Breast epithelium (tissue), 4 donors: Measurements from ENCODE around the gene FAM174B. TPM values are rescaled to one million over a fixed set of nuclear protein-coding genes. Genes with fewer than 3 reads are reported as not detected.

Experiments
- DNase-seq, 2 donors: peaks; one replicate each; pipeline ENCODE4 v3.0.0-alpha.2; 2019; ENCODE audit warnings: low spot score in 2 of 2
- H3K27ac ChIP-seq, 2 donors: fragments of 200-600 bp; sonication (generic) in 1 of 2; one replicate each; pipeline ENCODE4 v1.5.1; 2016 to 2019; ENCODE audit warnings: mild to moderate bottlenecking in 1 of 2
- H3K27me3 ChIP-seq, 2 donors: fragments of 200-600 bp; sonication (generic) in 1 of 2; one replicate each; pipeline versions ENCODE4 v1.5.1 to v1.6.0; 2017 to 2019; ENCODE audit warnings: control low read depth in 1 of 2, mild to moderate bottlenecking in 1 of 2
- H3K36me3 ChIP-seq: fragments of 200-600 bp; one replicate; pipeline ENCODE4 v1.5.1; 2019
- H3K4me1 ChIP-seq, 2 donors: fragments of 200-600 bp; sonication (generic); one replicate each; pipeline ENCODE4 v1.5.1; 2016 to 2019; ENCODE audit warnings: control low read depth in 1 of 2
- H3K4me3 ChIP-seq, 3 donors: fragments of 200-600 bp; sonication (generic); 1 replicate in 2 of 3; 2 replicates in 1 of 3; pipeline ENCODE4 v1.5.1; 2016 to 2019; ENCODE audit warnings: mild to moderate bottlenecking in 3 of 3, moderate library complexity in 2 of 3
- H3K9me3 ChIP-seq, 2 donors: fragments of 200-600 bp; sonication (generic) in 1 of 2; one replicate each; pipeline ENCODE4 v1.5.1; 2016 to 2019; ENCODE audit warnings: control low read depth in 1 of 2
- POLR2A ChIP-seq: fragments of 450-650 bp; IDR thresholded peaks from one replicate; pipeline ENCODE4 v1.6.1; 2016; ENCODE audit warnings: antibody characterized with exemption, mild to moderate bottlenecking, moderate library complexity
- POLR2AphosphoS5 ChIP-seq, 3 donors: sonication (generic); formaldehyde crosslinking; IDR thresholded peaks; one replicate each; pipeline ENCODE4 v1.6.1; 2017; ENCODE audit warnings: antibody characterized with exemption in 3 of 3
- intact Hi-C: fragments of 100-400 bp; cut with DNase I; formaldehyde crosslinking; loops from one replicate; pipeline ENCODE4 v1.15.1; 2023; ENCODE audit warnings: low total_unique reads
- total RNA-seq, 3 donors: library from RNA; depleted of rRNA; stranded (reverse); fragments of >200 nt; gene quantifications; one replicate each; pipeline ENCODE4 v1.1.0, GENCODE V29; 2016
- TF ChIP-seq, protein P1 (sequence below), 3 donors: fragments of 450-650 bp; IDR thresholded peaks; one replicate each; pipeline ENCODE4 v1.5.1; 2016 to 2017; ENCODE audit warnings: antibody characterized with exemption in 3 of 3, mild to moderate bottlenecking in 3 of 3, moderate library complexity in 3 of 3

Gene FAM174B
- total RNA-seq, 3 donors from 2014 or later: 4.3 to 34.7 (median 20.6) TPM

DNA sequence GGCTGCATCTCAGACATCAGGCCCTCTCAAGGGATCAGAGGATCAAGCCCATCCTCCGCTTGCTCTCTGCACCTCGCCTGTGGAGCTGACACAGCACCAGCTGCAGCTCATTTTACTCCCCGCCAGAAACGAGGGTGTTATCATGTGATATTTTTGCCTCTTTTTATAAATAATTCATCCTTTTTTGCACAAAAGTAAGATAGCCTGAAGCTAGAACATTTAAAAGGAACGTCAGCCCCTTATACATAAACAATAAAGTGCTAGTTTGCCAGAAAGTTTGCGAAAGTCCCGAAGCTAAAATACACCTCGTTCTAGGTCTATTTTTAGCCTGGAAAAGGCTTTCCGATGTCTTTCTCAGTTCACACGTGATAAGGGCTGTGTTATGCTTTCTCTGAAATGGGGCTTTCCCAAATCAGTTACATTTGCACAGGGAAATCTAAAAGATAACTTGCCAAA is 9.6 kb upstream of the FAM174B start:
- DNase-seq: no peak
- no peaks in the 10 kb centered on the region for H3K9me3 ChIP-seq
- TF ChIP-seq POLR2AphosphoS5 (IDR thresholded peaks at IDR 0.05): peak in 2 of 3 donors; percentile 67 to 74
- TF ChIP-seq, protein P1, sequence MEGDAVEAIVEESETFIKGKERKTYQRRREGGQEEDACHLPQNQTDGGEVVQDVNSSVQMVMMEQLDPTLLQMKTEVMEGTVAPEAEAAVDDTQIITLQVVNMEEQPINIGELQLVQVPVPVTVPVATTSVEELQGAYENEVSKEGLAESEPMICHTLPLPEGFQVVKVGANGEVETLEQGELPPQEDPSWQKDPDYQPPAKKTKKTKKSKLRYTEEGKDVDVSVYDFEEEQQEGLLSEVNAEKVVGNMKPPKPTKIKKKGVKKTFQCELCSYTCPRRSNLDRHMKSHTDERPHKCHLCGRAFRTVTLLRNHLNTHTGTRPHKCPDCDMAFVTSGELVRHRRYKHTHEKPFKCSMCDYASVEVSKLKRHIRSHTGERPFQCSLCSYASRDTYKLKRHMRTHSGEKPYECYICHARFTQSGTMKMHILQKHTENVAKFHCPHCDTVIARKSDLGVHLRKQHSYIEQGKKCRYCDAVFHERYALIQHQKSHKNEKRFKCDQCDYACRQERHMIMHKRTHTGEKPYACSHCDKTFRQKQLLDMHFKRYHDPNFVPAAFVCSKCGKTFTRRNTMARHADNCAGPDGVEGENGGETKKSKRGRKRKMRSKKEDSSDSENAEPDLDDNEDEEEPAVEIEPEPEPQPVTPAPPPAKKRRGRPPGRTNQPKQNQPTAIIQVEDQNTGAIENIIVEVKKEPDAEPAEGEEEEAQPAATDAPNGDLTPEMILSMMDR (IDR thresholded peaks at IDR 0.05): no peak
- intact Hi-C loops: loop anchor here (10.0 kb wide), 1 partner anchor 50 kb away; no protein-coding TSS in a partner anchor
- peak overlapping the region in 1 of 3 donors; percentile 12 for H3K4me3 ChIP-seq
- H3K27me3 ChIP-seq: no peaks in the 10 kb centered on the region
- H3K4me1 ChIP-seq: peaks cover 0 to 9% of the 10 kb centered on the region in 2 donors
- peak overlapping the region; percentile 40 to 66 for H3K27ac ChIP-seq
- H3K36me3 ChIP-seq: no peaks in the 10 kb centered on the region

DNA sequence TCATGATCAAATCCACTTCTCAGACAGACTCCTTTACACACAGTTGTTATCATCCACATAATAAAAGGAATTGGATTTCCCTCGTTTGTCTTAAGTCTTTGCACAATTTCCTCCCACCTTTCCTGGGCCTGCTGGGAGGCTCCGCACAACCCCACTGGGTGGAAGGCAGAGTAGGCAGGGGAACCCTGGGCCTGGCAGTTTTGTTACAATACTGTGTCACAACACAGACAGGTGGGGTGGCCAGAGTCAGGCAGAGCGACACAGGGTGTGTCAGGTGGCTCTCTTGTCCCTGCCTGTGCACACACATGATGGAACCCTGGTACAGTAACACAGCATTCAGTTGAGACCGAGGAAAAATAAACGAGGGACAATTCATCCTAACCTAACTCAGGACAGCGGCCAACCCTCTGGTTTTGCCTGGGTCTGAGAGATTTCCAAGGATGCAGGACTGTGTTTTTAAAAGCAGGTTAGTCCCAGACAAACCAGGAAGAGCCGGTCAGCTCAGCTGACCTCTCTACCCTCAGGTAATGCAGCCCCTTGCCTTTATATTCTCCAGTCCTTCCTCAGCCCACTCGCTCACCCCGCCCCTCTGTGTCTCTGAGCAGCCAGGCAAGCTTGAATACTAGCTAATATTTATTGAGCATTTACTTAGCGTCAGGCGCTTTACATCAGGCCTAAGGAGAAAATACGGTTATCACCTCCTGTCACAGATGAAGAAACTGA is 8.8 kb upstream of the FAM174B start:
- no peaks in the 10 kb centered on the region for H3K9me3 ChIP-seq
- intact Hi-C loops: loop anchor here (10.0 kb wide), 1 partner anchor 50 kb away; no protein-coding TSS in a partner anchor
- peaks cover 0 to 9% of the 10 kb centered on the region in 2 donors for H3K4me1 ChIP-seq
- H3K36me3 ChIP-seq: no peaks in the 10 kb centered on the region
- TF ChIP-seq POLR2AphosphoS5 (IDR thresholded peaks at IDR 0.05) (no peak), POLR2A (no peak)
- TF ChIP-seq, protein P1 (IDR thresholded peaks at IDR 0.05): no peak
- DNase-seq: no peak
- H3K27ac ChIP-seq: peak overlapping the region; percentile 40 to 66
- H3K4me3 ChIP-seq: no peak overlapping the region
- H3K27me3 ChIP-seq: no peaks in the 10 kb centered on the region

DNA sequence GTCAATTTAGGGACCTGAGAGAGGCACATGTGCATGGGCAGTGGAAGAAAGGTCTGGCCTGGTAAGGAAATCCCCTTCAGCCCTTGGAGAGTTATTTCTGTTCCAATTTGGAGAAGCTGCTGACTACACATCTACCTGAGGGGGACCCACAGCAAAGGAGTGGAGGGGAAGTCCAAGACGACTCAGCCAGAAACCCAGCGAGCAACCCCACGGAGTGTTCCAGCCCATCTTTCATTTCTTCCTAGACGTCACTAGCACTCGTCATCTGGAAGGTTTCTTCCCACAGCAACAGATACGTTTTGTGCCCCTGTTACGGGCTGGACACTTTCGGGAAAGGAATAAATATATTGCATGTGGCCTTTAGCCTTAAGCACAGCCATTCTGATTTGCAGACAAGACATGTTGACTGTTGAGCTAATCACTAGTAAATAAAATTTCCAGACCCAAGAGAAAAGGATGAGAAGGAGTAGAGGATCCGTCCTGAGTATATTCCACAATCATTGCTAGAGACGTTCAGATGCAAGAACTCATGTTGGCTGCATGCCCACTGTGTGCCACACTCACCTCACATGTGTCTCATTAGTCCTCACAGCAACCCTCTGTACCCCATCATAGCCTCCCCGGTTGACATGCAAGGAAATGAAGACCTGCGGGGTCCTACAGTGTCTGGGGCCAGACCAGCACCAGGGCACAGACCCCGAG is 7.8 kb upstream of the FAM174B start:
- H3K36me3 ChIP-seq: no peaks in the 10 kb centered on the region
- intact Hi-C loops: loop anchor here (10.0 kb wide), 1 partner anchor 49 kb away; no protein-coding TSS in a partner anchor
- TF ChIP-seq POLR2AphosphoS5 (IDR thresholded peaks at IDR 0.05) (no peak), POLR2A (no peak)
- TF ChIP-seq, protein P1 (IDR thresholded peaks at IDR 0.05): no peak
- DNase-seq: no peak
- no peak overlapping the region for H3K4me3 ChIP-seq
- no peaks in the 10 kb centered on the region for H3K27me3 ChIP-seq
- peaks cover 0 to 9% of the 10 kb centered on the region in 2 donors for H3K4me1 ChIP-seq
- no peak overlapping the region for H3K27ac ChIP-seq
- no peaks in the 10 kb centered on the region for H3K9me3 ChIP-seq

DNA sequence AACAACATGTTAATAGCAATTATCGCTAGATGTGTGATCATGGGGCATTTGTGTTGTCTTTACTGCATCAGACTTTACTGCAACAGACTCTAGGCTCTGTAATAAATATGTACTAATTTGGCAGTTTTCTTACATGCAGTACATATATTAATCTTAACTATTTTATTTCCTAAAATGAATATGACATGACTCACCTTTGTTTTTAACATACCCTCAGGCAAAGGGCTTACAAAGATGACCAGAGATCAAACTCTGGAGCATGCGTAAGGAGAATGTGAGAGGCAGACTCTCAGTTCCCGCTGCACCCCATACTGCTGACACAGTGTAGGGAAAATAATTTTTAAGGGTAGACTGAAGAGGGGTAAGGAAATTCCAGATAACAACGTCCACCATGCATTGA is 7.2 kb upstream of the FAM174B start:
- H3K4me1 ChIP-seq: peaks cover 0 to 9% of the 10 kb centered on the region in 2 donors
- no peaks in the 10 kb centered on the region for H3K27me3 ChIP-seq
- H3K36me3 ChIP-seq: no peaks in the 10 kb centered on the region
- DNase-seq: no peak
- H3K27ac ChIP-seq: no peak overlapping the region
- TF ChIP-seq POLR2A (no peak), POLR2AphosphoS5 (IDR thresholded peaks at IDR 0.05) (no peak)
- TF ChIP-seq, protein P1 (IDR thresholded peaks at IDR 0.05): no peak
- intact Hi-C loops: loop anchor here (10.0 kb wide), 1 partner anchor 48 kb away; no protein-coding TSS in a partner anchor
- H3K9me3 ChIP-seq: no peaks in the 10 kb centered on the region
- H3K4me3 ChIP-seq: no peak overlapping the region

DNA sequence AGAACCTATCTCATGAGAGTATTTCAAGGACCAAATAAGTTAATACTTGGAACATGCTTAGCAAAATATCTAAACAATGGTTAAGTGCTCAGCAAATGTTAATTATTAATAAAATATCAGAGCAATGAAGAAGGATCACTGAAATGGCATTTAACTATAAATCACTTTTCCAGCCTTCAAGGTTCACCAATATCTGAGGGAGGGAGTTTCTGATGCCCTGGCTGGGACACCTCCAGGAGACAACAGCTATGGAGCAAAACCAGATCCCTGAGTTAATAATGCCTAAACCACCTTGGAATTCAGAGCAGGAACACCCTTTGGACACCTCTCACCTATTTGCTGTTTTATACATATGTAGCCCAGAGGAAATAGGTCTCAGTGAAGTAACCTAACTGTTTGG is 6.4 kb upstream of the FAM174B start:
- H3K27me3 ChIP-seq: no peaks in the 10 kb centered on the region
- no peak for DNase-seq
- H3K4me1 ChIP-seq: peaks cover 0 to 9% of the 10 kb centered on the region in 2 donors
- H3K36me3 ChIP-seq: no peaks in the 10 kb centered on the region
- H3K27ac ChIP-seq: no peak overlapping the region
- intact Hi-C loops: loop anchor here (10.0 kb wide), 1 partner anchor 47 kb away; no protein-coding TSS in a partner anchor
- TF ChIP-seq, protein P1 (IDR thresholded peaks at IDR 0.05): no peak
- TF ChIP-seq POLR2A: no peak
- no peak for TF ChIP-seq POLR2AphosphoS5 (IDR thresholded peaks at IDR 0.05)
- no peaks in the 10 kb centered on the region for H3K9me3 ChIP-seq
- H3K4me3 ChIP-seq: no peak overlapping the region
